LNCaP clone FGC (cell line): ENCODE measurements around the gene KLHL8.

Source experiments
- DNase-seq: peaks from one replicate; pipeline ENCODE4 v3.0.0-alpha.2; 2011; ENCODE audit warnings: low read depth
- H3K4me3 ChIP-seq: 2 replicates; pipeline ENCODE4 v1.5.1; 2011; ENCODE audit warnings: mild to moderate bottlenecking, low read depth, low read length, control low read depth
- CTCF ChIP-seq: IDR thresholded peaks from 2 replicates; pipeline ENCODE4 v1.5.1; 2012; ENCODE audit warnings: mild to moderate bottlenecking; ENCODE audit not compliant: control insufficient read depth, insufficient read depth; ENCODE audit errors: extremely low read depth

The KLHL8 gene

GRCh38 chr4:87128006-87128705 is 92.3 kb downstream of the KLHL8 start:
- H3K4me3 ChIP-seq: no peak overlapping the region
- no peak for DNase-seq
- TF ChIP-seq CTCF: no peak

GRCh38 chr4:87126056-87126455 is 94.4 kb downstream of the KLHL8 start:
- no peak overlapping the region for H3K4me3 ChIP-seq
- TF ChIP-seq CTCF: no peak

GRCh38 chr4:87122252-87122651 is 98.2 kb downstream of the KLHL8 start:
- no peak overlapping the region for H3K4me3 ChIP-seq
- no peak for TF ChIP-seq CTCF
- DNase-seq: no peak

More at GRCh38 chr4:87126056-87126455, 94.4 kb downstream of the KLHL8 start:
- DNase-seq: no peak

GRCh38 chr4:87121341-87122065 is 98.9 kb downstream of the KLHL8 start:
- DNase-seq: no peak
- TF ChIP-seq CTCF: no peak
- H3K4me3 ChIP-seq: no peak overlapping the region

- H3K4me3 ChIP-seq: no peak overlapping the region
- no peak for TF ChIP-seq CTCF
- no peak for DNase-seq
Observed at GRCh38 chr4:87120411-87121162, 99.8 kb downstream of the KLHL8 start.

- no peak for TF ChIP-seq CTCF
- DNase-seq: no peak
- H3K4me3 ChIP-seq: no peak overlapping the region
Observed at GRCh38 chr4:87120010-87120409, 100.4 kb downstream of the KLHL8 start.
